HG02943 (cell line): ENCODE results near the gene ADAP2.
"Not testable (repeated sequence)": the region's sequence is repeated elsewhere in the genome, so short reads cannot be mapped to it uniquely, and the experiment has no call there.

Experiments used
- ATAC-seq: cut with Tn5 transposase; IDR thresholded peaks from one replicate; pipeline ENCODE4 v1.9.1; 2021; ENCODE audit warnings: mild to moderate bottlenecking, low read depth, moderate library complexity; ENCODE audit not compliant: unreplicated experiment

ADAP2 gene

GRCh38 chr17:30965686-30966085, 43.9 kb downstream of the ADAP2 start:
- no peak for ATAC-seq

GRCh38 chr17:30967911-30968310, 46.2 kb downstream of the ADAP2 start:
- ATAC-seq = not testable (repeated sequence)

DNA sequence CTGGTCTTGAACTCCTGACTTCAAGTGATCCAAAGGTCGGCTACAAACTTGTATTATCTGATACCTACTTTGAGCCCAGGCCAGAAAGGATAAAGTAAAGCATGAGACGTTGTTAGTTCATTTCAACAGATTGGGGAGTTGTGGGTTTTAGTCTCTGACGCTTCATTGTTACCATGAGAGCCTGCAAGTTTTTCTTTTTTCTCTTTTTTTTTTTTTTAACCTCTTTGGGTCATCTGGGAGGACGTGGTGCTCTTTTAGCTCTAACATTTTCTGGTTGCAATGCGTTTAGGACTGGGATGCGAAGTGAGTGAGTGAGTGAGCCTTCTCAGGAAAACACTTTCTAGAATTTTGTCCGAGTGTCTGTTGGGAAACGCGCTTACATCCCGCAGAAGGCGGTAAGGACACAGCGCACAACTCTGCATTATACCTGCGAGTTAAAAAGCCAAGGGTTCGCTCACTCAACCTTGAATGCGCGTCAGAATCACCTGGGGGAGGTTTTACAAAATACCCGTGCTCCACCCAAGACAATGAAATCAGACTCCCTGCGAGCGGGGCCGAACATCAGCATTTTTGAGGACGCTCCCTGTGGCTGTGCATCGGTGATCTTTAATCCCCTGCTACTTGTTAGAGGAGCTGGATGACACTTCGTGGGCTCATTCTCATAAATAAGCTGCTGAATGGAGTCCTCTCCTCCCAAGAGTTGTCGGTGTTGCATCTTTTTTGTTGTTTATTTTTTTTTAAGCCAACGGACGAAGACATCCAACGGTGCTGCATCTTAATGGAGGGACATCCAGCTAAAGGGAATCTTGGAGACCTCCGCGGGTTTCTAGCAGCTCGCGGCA, 48.5 kb downstream of the ADAP2 start:
- ATAC-seq = peak; percentile 12

GRCh38 chr17:30970831-30971567, 49.3 kb downstream of the ADAP2 start, which contains the start of gene RNF135:
Gene RNF135 (plus strand): TSS chr17:30971039. CDS start chr17:30971074, 35 bp downstream.
- ATAC-seq = peak; percentile 52

DNA sequence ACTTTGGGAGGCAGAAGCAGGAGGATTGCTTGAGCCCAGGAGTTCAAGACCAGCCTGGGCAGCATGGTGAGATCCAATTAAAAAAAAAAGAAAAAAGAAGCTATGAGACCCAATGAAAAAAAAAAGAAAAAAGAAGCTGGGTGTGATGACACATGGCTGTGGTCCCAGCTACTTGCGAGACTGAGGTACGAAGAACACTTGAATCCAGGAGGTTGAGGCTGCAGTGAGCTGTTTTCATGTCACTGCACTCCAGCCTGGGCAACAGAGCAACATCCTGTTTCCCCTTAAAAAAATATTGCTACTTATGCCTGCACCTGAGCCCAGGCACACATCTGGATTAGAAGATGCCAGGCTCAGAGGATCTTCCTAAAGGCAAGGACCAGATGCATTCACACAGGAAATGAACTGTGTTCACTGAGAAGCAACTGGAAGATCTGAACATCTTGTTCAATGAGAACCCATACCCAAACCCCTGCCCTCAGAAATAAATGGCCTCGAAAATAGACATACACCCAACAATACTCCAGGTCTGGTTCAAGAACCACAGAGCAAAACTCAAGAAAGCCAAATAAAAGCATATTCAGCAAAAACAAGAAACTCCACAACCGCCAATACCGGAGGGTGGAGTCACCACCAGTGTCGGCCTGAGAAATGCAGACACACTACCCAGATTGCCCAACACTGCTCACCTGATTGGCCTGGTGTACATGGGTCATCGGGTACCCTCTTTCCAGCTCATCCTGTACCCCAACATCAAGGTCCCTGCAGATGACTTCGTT, 53.5 kb downstream of the ADAP2 start:
- no peak for ATAC-seq

DNA sequence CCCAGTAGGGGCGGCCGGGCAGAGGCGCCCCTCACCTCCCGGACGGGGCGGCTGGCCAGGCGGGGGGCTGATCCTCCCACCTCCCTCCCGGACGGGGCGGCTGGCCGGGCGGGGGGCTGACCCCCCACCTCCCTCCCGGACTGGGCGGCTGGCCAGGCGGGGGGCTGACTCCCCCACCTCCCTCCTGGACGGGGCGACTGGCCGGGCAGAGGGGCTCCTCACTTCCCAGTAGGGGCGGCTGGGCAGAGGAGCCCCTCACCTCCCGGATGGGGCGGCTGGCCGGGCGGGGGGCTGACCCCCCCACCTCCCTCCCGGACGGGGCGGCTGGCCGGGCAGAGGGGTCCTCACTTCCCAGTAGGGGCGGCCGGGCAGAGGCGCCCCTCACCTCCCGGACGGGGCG, 58.2 kb downstream of the ADAP2 start:
- not testable (repeated sequence) for ATAC-seq

GRCh38 chr17:30981531-30982519, 60.1 kb downstream of the ADAP2 start:
- ATAC-seq = no peak

DNA sequence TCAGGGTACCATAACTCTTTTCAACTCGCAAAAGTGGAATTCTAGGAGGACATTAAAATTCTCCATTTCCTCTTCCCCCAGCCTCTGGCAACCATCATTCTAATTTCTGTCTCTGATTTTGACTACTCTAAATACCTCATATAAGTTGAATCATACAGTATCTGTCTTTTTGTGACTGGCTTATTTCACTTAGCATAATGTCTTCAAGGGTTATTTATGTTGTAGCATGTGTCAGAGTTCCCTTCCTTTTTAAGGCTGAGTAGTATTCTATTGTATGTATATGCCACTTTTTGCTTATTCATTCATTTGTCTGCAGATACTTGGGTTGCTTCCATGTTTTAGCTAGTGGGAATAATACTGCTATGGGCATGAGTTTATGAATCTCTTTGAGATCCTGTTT, 61.1 kb downstream of the ADAP2 start:
- ATAC-seq = no peak

- no peak for ATAC-seq
Observed at GRCh38 chr17:30990458-30990857, 68.7 kb downstream of the ADAP2 start.

DNA sequence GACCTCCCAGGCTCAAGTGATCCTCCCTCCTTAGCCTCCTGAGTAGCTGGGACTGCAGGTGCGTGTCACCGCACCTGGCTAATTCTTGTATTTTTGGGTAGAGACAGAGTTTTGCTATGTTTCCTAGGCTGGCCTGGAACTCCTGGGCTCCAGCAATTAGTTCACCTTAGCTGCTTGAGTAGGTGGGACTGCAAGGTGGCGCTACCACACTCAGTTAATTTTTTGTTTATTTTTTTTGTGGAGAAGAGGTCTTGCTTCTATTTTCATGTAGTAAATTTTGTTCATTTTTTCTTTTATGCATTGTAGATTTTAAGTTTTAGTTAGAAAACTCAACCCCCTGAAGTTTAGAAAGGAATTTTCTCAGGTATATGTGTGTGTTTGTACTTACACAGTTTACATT, 70.8 kb downstream of the ADAP2 start:
- ATAC-seq = no peak

DNA sequence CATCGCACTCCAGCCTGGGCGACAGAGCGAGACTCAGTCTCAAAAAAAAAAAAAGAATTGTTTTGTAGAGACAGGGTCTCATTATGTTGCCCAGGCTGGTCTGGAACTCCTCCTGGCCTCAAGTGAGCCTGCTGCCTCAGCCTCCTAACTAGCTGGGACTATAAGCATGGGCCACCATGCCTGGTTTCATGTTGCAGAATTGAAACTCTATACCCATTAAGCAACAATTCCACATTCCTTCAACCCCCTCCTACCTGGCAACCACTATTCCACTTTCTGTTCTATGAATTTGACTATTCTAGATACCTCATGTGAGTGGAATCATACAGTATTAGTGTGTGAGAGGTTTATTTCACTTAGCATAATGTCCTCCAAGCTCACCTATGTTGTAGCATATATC, 73.6 kb downstream of the ADAP2 start:
- ATAC-seq = no peak

DNA sequence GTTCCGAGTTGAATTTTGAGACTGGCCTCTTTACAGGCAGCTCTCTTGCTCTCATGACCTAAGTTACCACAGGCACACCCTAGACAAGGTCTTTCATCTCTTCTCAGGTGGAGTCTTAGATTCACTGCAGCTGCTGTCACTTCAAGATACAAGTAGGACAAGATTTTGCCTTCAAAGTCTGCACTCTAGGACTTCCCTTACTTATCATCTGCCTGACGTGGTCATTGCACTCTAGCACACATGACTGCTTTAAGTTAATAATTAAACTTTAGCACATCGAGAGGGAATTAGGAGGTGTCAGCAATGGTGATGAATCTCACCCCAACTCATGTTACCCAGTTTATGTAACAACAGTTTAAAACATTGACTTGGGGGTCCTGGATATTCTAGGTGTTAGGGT, 74.7 kb downstream of the ADAP2 start:
- ATAC-seq = no peak

DNA sequence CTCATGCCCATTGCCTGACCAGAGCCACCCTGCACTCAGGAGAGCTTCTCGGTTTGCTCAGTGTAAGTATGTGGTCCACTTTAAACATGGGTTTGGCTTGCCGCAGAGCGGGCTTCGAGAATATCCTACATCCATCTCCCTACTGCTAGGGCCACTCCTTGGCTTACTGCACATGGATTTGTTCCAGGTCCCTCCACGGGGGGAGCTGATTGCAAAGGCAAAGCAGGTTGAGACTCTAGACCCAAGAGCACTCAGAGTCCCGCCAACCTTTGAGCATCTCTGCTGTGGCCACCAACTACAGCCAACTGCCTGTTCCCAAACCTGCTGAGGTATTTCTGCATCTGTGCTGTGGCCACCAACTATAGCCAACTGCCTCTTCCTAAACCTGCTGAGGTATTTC, 75.5 kb downstream of the ADAP2 start:
- no peak for ATAC-seq

GRCh38 chr17:30997842-30998241, 76.1 kb downstream of the ADAP2 start:
- no peak for ATAC-seq

DNA sequence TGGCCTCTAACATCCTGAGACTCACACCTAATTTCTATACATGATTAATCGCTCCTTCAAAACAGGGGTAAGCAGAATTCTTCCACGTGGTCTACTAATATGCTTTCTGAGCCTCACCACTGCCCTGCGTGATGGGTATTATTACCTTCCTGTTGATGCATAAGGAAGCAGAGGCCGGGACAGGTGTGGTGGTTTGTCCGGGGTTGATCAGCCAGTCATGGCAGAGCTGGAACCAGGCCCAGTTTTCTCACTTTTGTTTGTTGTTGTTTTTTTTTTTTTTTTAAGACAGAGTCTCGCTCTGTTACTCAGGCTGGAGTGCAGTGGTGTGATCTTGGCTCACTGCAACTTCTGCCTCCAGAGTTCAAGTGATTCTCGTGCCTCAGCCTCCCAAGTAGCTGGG, 80.3 kb downstream of the ADAP2 start:
- ATAC-seq = no peak

- no peak for ATAC-seq
Observed at GRCh38 chr17:31003225-31003866, 81.6 kb downstream of the ADAP2 start.

DNA sequence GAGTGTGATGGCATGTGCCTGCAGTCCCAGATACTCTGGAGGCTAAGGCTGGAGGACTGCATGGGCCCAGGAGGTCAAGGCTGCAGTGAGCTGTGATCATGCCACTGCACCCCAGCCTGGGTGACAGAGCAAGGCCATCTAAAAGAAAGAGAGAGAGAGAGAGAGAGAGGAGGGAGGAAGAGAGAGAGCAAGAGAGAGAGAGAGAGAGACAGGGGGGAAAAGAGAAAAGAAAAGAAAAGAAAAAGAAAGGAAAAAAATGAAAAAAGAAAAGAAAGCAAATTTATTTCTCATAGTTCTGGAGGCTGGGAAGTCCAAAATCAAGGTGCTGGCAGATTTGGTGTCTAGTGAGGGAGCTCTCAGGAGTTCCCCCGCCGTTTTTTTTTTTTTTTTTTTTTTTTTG, 82.4 kb downstream of the ADAP2 start:
- no peak for ATAC-seq

GRCh38 chr17:31007695-31008373, 86.1 kb downstream of the ADAP2 start:
- ATAC-seq = no peak
